Measurements from ENCODE around the gene GMPPB. TPM values are rescaled to one million over a fixed set of nuclear protein-coding genes. Genes with fewer than 3 reads are reported as not detected.
"Not testable (repeated sequence)": the region's sequence is repeated elsewhere in the genome, so short reads cannot be mapped to it uniquely, and the experiment has no call there.

GMPPB gene
- polyA plus RNA-seq, 4 donors, result 12.8 to 19.4 (median 14.1) TPM

GRCh38 chr3:49694409-49695070 is 29.2 kb downstream of the GMPPB start:
- not testable (repeated sequence) for DNase-seq (ENCODE audit: low read depth in 4 of 4, low spot score in 3 of 4)

- DNase-seq (ENCODE audit: low read depth in 4 of 4, low spot score in 3 of 4), result not testable (repeated sequence)
Observed at GRCh38 chr3:49691481-49691880, 32.3 kb downstream of the GMPPB start.

- not testable (repeated sequence) for DNase-seq (ENCODE audit: low read depth in 4 of 4, low spot score in 3 of 4)
Observed at GRCh38 chr3:49690856-49691255, 32.9 kb downstream of the GMPPB start.

GRCh38 chr3:49689908-49690624 is 33.7 kb downstream of the GMPPB start:
- not testable (repeated sequence) for DNase-seq (ENCODE audit: low read depth in 4 of 4, low spot score in 3 of 4)

- DNase-seq (ENCODE audit: low read depth in 4 of 4, low spot score in 3 of 4), result peak; percentile 82 to 89 (median 83)
Observed at GRCh38 chr3:49689046-49689907, 34.5 kb downstream of the GMPPB start, which contains the start of the genes MST1 and RNF123. MST1 (minus strand) TSS chr3:49689474; CDS start chr3:49688691, 783 bp downstream. RNF123 (plus strand) TSS chr3:49689557; CDS start chr3:49691166, 1,609 bp downstream.

GRCh38 chr3:49688338-49689045 is 35.3 kb downstream of the GMPPB start:
- DNase-seq (ENCODE audit: low read depth in 4 of 4, low spot score in 3 of 4), result not testable (repeated sequence)

GRCh38 chr3:49687424-49687795 is 36.3 kb downstream of the GMPPB start:
- DNase-seq (ENCODE audit: low read depth in 4 of 4, low spot score in 3 of 4), result not testable (repeated sequence)

GRCh38 chr3:49686769-49687423 is 36.9 kb downstream of the GMPPB start:
- not testable (repeated sequence) for DNase-seq (ENCODE audit: low read depth in 4 of 4, low spot score in 3 of 4)

GRCh38 chr3:49686346-49686745 is 37.4 kb downstream of the GMPPB start:
- not testable (repeated sequence) for DNase-seq (ENCODE audit: low read depth in 4 of 4, low spot score in 3 of 4)

GRCh38 chr3:49685846-49686245 is 37.9 kb downstream of the GMPPB start:
- DNase-seq (ENCODE audit: low read depth in 4 of 4, low spot score in 3 of 4), result not testable (repeated sequence)

GRCh38 chr3:49685103-49685502 is 38.6 kb downstream of the GMPPB start:
- not testable (repeated sequence) for DNase-seq (ENCODE audit: low read depth in 4 of 4, low spot score in 3 of 4)

- not testable (repeated sequence) for DNase-seq (ENCODE audit: low read depth in 4 of 4, low spot score in 3 of 4)
Observed at GRCh38 chr3:49684453-49684852, 39.3 kb downstream of the GMPPB start.

GRCh38 chr3:49683162-49683561 is 40.6 kb downstream of the GMPPB start:
- no peak for DNase-seq (ENCODE audit: low read depth in 4 of 4, low spot score in 3 of 4)

- no peak for DNase-seq (ENCODE audit: low read depth in 4 of 4, low spot score in 3 of 4)
Observed at GRCh38 chr3:49681543-49681942, 42.2 kb downstream of the GMPPB start.

- no peak for DNase-seq (ENCODE audit: low read depth in 4 of 4, low spot score in 3 of 4)
Observed at GRCh38 chr3:49681232-49681522, 42.6 kb downstream of the GMPPB start.

- no peak for DNase-seq (ENCODE audit: low read depth in 4 of 4, low spot score in 3 of 4)
Observed at GRCh38 chr3:49680493-49681231, 43.1 kb downstream of the GMPPB start.

- no peak for DNase-seq (ENCODE audit: low read depth in 4 of 4, low spot score in 3 of 4)
Observed at GRCh38 chr3:49675912-49676311, 47.8 kb downstream of the GMPPB start.

GRCh38 chr3:49674497-49674983 is 49.2 kb downstream of the GMPPB start:
- no peak for DNase-seq (ENCODE audit: low read depth in 4 of 4, low spot score in 3 of 4)
